Measurements from ENCODE around the gene FSTL4. TPM values are rescaled to one million over a fixed set of nuclear protein-coding genes. Genes with fewer than 3 reads are reported as not detected.

Gene FSTL4
- total and polyA plus RNA-seq, 2 experiments from 2014 or later, result 0.47 to 0.74 TPM

GRCh38 chr5:133235696-133236426 lies 376.5 kb downstream of the FSTL4 start:
- H2AFZ ChIP-seq, result no peak overlapping the region

GRCh38 chr5:133234911-133235310 lies 377.4 kb downstream of the FSTL4 start:
- Histone ChIP-seq H3K9me2 (replicated peaks; ENCODE audit: insufficient read depth) (no peaks in the 10 kb centered on the region), H3K4me2 (no peak overlapping the region), H3K27me3 (no peaks in the 10 kb centered on the region), H4K20me1 (ENCODE audit: insufficient read depth, poor library complexity, severe bottlenecking) (no peaks in the 10 kb centered on the region), H3K4me1 (ENCODE audit: insufficient read depth) (no peaks in the 10 kb centered on the region), H3K9me3 (ENCODE audit: low read depth) (no peaks in the 10 kb centered on the region), H3K4me3 (no peak overlapping the region), H3K36me3 (replicated peaks; ENCODE audit: insufficient read depth, low read depth) (no peaks in the 10 kb centered on the region), H3K79me2 (no peaks in the 10 kb centered on the region), H3K27ac (no peak overlapping the region), H2AFZ (no peak overlapping the region)
- TF ChIP-seq CTCF (IDR thresholded peaks at IDR 0.05; ENCODE audit: poor library complexity) (no peak), EZH2phosphoT487 (IDR thresholded peaks at IDR 0.05; ENCODE audit: low read depth, severe bottlenecking, unreplicated experiment) (no peak)
- WGBS (ENCODE audit: low lambda C conversion rate, missing lambda C conversion rate), result 95% methylated on average over 6 of the region's 6 CpGs
- DNase-seq (ENCODE audit: low spot score), result no peak

More at GRCh38 chr5:133235696-133236426, 376.5 kb downstream of the FSTL4 start:
- Histone ChIP-seq H3K4me3 (no peak overlapping the region), H3K36me3 (replicated peaks; ENCODE audit: insufficient read depth, low read depth) (no peaks in the 10 kb centered on the region), H3K4me1 (ENCODE audit: insufficient read depth) (no peaks in the 10 kb centered on the region), H3K27me3 (no peaks in the 10 kb centered on the region), H3K4me2 (no peak overlapping the region), H3K9me3 (ENCODE audit: low read depth) (no peaks in the 10 kb centered on the region), H3K9me2 (replicated peaks; ENCODE audit: insufficient read depth) (no peaks in the 10 kb centered on the region), H3K27ac (no peak overlapping the region), H4K20me1 (ENCODE audit: insufficient read depth, poor library complexity, severe bottlenecking) (no peaks in the 10 kb centered on the region), H3K79me2 (no peaks in the 10 kb centered on the region)
- DNase-seq (ENCODE audit: low spot score), result no peak
- no peak for TF ChIP-seq EZH2 (IDR thresholded peaks at IDR 0.05; ENCODE audit: borderline replicate concordance)
- no peak for TF ChIP-seq EZH2phosphoT487 (IDR thresholded peaks at IDR 0.05; ENCODE audit: low read depth, severe bottlenecking, unreplicated experiment)
- no peak for TF ChIP-seq CTCF (IDR thresholded peaks at IDR 0.05; ENCODE audit: poor library complexity)
- 89% methylated on average over 9 of the region's 9 CpGs for WGBS (ENCODE audit: low lambda C conversion rate, missing lambda C conversion rate)

GRCh38 chr5:133234273-133234672 lies 378.1 kb downstream of the FSTL4 start:
- no peaks in the 10 kb centered on the region for H4K20me1 ChIP-seq (ENCODE audit: insufficient read depth, poor library complexity, severe bottlenecking)
- DNase-seq (ENCODE audit: low spot score), result no peak
- TF ChIP-seq EZH2 (IDR thresholded peaks at IDR 0.05; ENCODE audit: borderline replicate concordance), result no peak
- no peak for TF ChIP-seq CTCF (IDR thresholded peaks at IDR 0.05; ENCODE audit: poor library complexity)
- TF ChIP-seq EZH2phosphoT487 (IDR thresholded peaks at IDR 0.05; ENCODE audit: low read depth, severe bottlenecking, unreplicated experiment), result no peak
- no peak overlapping the region for H2AFZ ChIP-seq
- no peak overlapping the region for H3K27ac ChIP-seq
- 81% methylated on average over 3 of the region's 3 CpGs for WGBS (ENCODE audit: low lambda C conversion rate, missing lambda C conversion rate)
- no peak overlapping the region for H3K4me3 ChIP-seq
- H3K36me3 ChIP-seq (replicated peaks; ENCODE audit: insufficient read depth, low read depth), result no peaks in the 10 kb centered on the region
- H3K27me3 ChIP-seq, result no peaks in the 10 kb centered on the region
- no peak overlapping the region for H3K4me2 ChIP-seq
- H3K9me2 ChIP-seq (replicated peaks; ENCODE audit: insufficient read depth), result no peaks in the 10 kb centered on the region
- H3K4me1 ChIP-seq (ENCODE audit: insufficient read depth), result no peaks in the 10 kb centered on the region
- H3K9me3 ChIP-seq (ENCODE audit: low read depth), result no peaks in the 10 kb centered on the region
- no peaks in the 10 kb centered on the region for H3K79me2 ChIP-seq
